ENCODE data around the gene CDR2L.
A peak's percentile ranks its signal among the peaks of the same experiment; 100 is the strongest.
"Not testable (repeated sequence)": the region's sequence is repeated elsewhere in the genome, so short reads cannot be mapped to it uniquely, and the experiment has no call there.

Gene CDR2L

GRCh38 chr17:74981318-74981978 is 6.0 kb upstream of the CDR2L start:
- Histone ChIP-seq H3K4me3 (ENCODE audit: low read depth in 1 of 5, low read length in 5 of 5) (peak overlapping the region; percentile 70 to 84 (median 78)), H3K27ac (ENCODE audit: low read depth, low read length) (peak overlapping the region; percentile 45), H3K9ac (ENCODE audit: low read length in 5 of 5) (peak overlapping the region in 4 of 5 donors; percentile 48 to 87 (median 74)), H3K27me3 (ENCODE audit: control insufficient read depth in 5 of 5, insufficient read depth in 4 of 5, low read length in 5 of 5) (no peaks in the 10 kb centered on the region), H3K9me3 (ENCODE audit: control insufficient read depth in 5 of 5, low read length in 5 of 5) (no peaks in the 10 kb centered on the region), H3K4me1 (ENCODE audit: control insufficient read depth in 5 of 5, insufficient read depth in 5 of 5, low read length in 5 of 5) (peaks cover 3 to 19% (median 17%) of the 10 kb centered on the region in 5 donors), H3K36me3 (ENCODE audit: control insufficient read depth in 5 of 5, insufficient read depth in 5 of 5, low read length in 5 of 5) (no peaks in the 10 kb centered on the region)

- Histone ChIP-seq H3K27ac (ENCODE audit: low read depth, low read length) (peak overlapping the region; percentile 45), H3K27me3 (ENCODE audit: control insufficient read depth in 5 of 5, insufficient read depth in 4 of 5, low read length in 5 of 5) (no peaks in the 10 kb centered on the region), H3K4me1 (ENCODE audit: control insufficient read depth in 5 of 5, insufficient read depth in 5 of 5, low read length in 5 of 5) (peaks cover 3 to 25% (median 22%) of the 10 kb centered on the region in 5 donors), H3K9me3 (ENCODE audit: control insufficient read depth in 5 of 5, low read length in 5 of 5) (no peaks in the 10 kb centered on the region), H3K9ac (ENCODE audit: low read length in 5 of 5) (peak overlapping the region in 4 of 5 donors; percentile 48 to 87 (median 74)), H3K4me3 (ENCODE audit: low read depth in 1 of 5, low read length in 5 of 5) (peak overlapping the region; percentile 70 to 84 (median 78)), H3K36me3 (ENCODE audit: control insufficient read depth in 5 of 5, insufficient read depth in 5 of 5, low read length in 5 of 5) (no peaks in the 10 kb centered on the region)
These were observed 5.3 kb upstream of the CDR2L start for GRCh38 chr17:74981979-74982662.

- not testable (repeated sequence) for H3K27me3 ChIP-seq (ENCODE audit: control insufficient read depth in 5 of 5, insufficient read depth in 4 of 5, low read length in 5 of 5); H3K36me3 ChIP-seq (ENCODE audit: control insufficient read depth in 5 of 5, insufficient read depth in 5 of 5, low read length in 5 of 5); H3K9me3 ChIP-seq (ENCODE audit: control insufficient read depth in 5 of 5, low read length in 5 of 5)
- Histone ChIP-seq H3K27ac (ENCODE audit: low read depth, low read length) (peak overlapping the region; percentile 45), H3K9ac (ENCODE audit: low read length in 5 of 5) (peak overlapping the region in 4 of 5 donors; percentile 48 to 87 (median 74)), H3K4me1 (ENCODE audit: control insufficient read depth in 5 of 5, insufficient read depth in 5 of 5, low read length in 5 of 5) (peaks cover 3 to 26% (median 23%) of the 10 kb centered on the region in 5 donors), H3K4me3 (ENCODE audit: low read depth in 1 of 5, low read length in 5 of 5) (peak overlapping the region; percentile 61 to 84 (median 72))
These were observed 4.6 kb upstream of the CDR2L start for GRCh38 chr17:74982663-74983313.

- peaks cover 8 to 46% (median 38%) of the 10 kb centered on the region in 5 donors for H3K4me1 ChIP-seq (ENCODE audit: control insufficient read depth in 5 of 5, insufficient read depth in 5 of 5, low read length in 5 of 5)
- H3K27me3 ChIP-seq (ENCODE audit: control insufficient read depth in 5 of 5, insufficient read depth in 4 of 5, low read length in 5 of 5): no peaks in the 10 kb centered on the region
- H3K36me3 ChIP-seq (ENCODE audit: control insufficient read depth in 5 of 5, insufficient read depth in 5 of 5, low read length in 5 of 5): no peaks in the 10 kb centered on the region
- H3K9me3 ChIP-seq (ENCODE audit: control insufficient read depth in 5 of 5, low read length in 5 of 5): no peaks in the 10 kb centered on the region
- no peak overlapping the region for H3K9ac ChIP-seq (ENCODE audit: low read length in 5 of 5)
- no peak overlapping the region for H3K27ac ChIP-seq (ENCODE audit: low read depth, low read length)
- H3K4me3 ChIP-seq (ENCODE audit: low read depth in 1 of 5, low read length in 5 of 5): no peak overlapping the region
These were observed 1.2 kb upstream of the CDR2L start for GRCh38 chr17:74986206-74986576.

GRCh38 chr17:74987909-74988711 is 678 bp downstream of the CDR2L start:
- Histone ChIP-seq H3K27me3 (ENCODE audit: control insufficient read depth in 5 of 5, insufficient read depth in 4 of 5, low read length in 5 of 5) (no peaks in the 10 kb centered on the region), H3K36me3 (ENCODE audit: control insufficient read depth in 5 of 5, insufficient read depth in 5 of 5, low read length in 5 of 5) (peaks cover 0 to 4% (median 0%) of the 10 kb centered on the region in 5 donors), H3K27ac (ENCODE audit: low read depth, low read length) (peak overlapping the region; percentile 95), H3K4me3 (ENCODE audit: low read depth in 1 of 5, low read length in 5 of 5) (peak overlapping the region; percentile 78 to 87 (median 81)), H3K9ac (ENCODE audit: low read length in 5 of 5) (peak overlapping the region; percentile 63 to 94 (median 83)), H3K9me3 (ENCODE audit: control insufficient read depth in 5 of 5, low read length in 5 of 5) (no peaks in the 10 kb centered on the region), H3K4me1 (ENCODE audit: control insufficient read depth in 5 of 5, insufficient read depth in 5 of 5, low read length in 5 of 5) (peaks cover 5 to 28% (median 21%) of the 10 kb centered on the region in 5 donors)

GRCh38 chr17:74990581-74991105 is 3.2 kb downstream of the CDR2L start:
- no peak overlapping the region for H3K4me3 ChIP-seq (ENCODE audit: low read depth in 1 of 5, low read length in 5 of 5)
- no peaks in the 10 kb centered on the region for H3K27me3 ChIP-seq (ENCODE audit: control insufficient read depth in 5 of 5, insufficient read depth in 4 of 5, low read length in 5 of 5)
- peaks cover 5 to 28% (median 21%) of the 10 kb centered on the region in 5 donors for H3K4me1 ChIP-seq (ENCODE audit: control insufficient read depth in 5 of 5, insufficient read depth in 5 of 5, low read length in 5 of 5)
- H3K36me3 ChIP-seq (ENCODE audit: control insufficient read depth in 5 of 5, insufficient read depth in 5 of 5, low read length in 5 of 5): peaks cover 0 to 4% (median 0%) of the 10 kb centered on the region in 5 donors
- no peak overlapping the region for H3K9ac ChIP-seq (ENCODE audit: low read length in 5 of 5)
- H3K9me3 ChIP-seq (ENCODE audit: control insufficient read depth in 5 of 5, low read length in 5 of 5): no peaks in the 10 kb centered on the region
- no peak overlapping the region for H3K27ac ChIP-seq (ENCODE audit: low read depth, low read length)

- no peak overlapping the region for H3K9ac ChIP-seq (ENCODE audit: low read length in 5 of 5)
- H3K36me3 ChIP-seq (ENCODE audit: control insufficient read depth in 5 of 5, insufficient read depth in 5 of 5, low read length in 5 of 5): peaks cover 0 to 4% (median 0%) of the 10 kb centered on the region in 5 donors
- peaks cover 5 to 21% (median 14%) of the 10 kb centered on the region in 5 donors for H3K4me1 ChIP-seq (ENCODE audit: control insufficient read depth in 5 of 5, insufficient read depth in 5 of 5, low read length in 5 of 5)
- H3K27ac ChIP-seq (ENCODE audit: low read depth, low read length): no peak overlapping the region
- H3K4me3 ChIP-seq (ENCODE audit: low read depth in 1 of 5, low read length in 5 of 5): no peak overlapping the region
- H3K27me3 ChIP-seq (ENCODE audit: control insufficient read depth in 5 of 5, insufficient read depth in 4 of 5, low read length in 5 of 5): no peaks in the 10 kb centered on the region
- no peaks in the 10 kb centered on the region for H3K9me3 ChIP-seq (ENCODE audit: control insufficient read depth in 5 of 5, low read length in 5 of 5)
These were observed 4.8 kb downstream of the CDR2L start for GRCh38 chr17:74992223-74992622.

- Histone ChIP-seq H3K9ac (ENCODE audit: low read length in 5 of 5) (no peak overlapping the region), H3K36me3 (ENCODE audit: control insufficient read depth in 5 of 5, insufficient read depth in 5 of 5, low read length in 5 of 5) (peaks cover 0 to 10% (median 3%) of the 10 kb centered on the region in 5 donors), H3K27me3 (ENCODE audit: control insufficient read depth in 5 of 5, insufficient read depth in 4 of 5, low read length in 5 of 5) (no peaks in the 10 kb centered on the region), H3K9me3 (ENCODE audit: control insufficient read depth in 5 of 5, low read length in 5 of 5) (no peaks in the 10 kb centered on the region), H3K4me1 (ENCODE audit: control insufficient read depth in 5 of 5, insufficient read depth in 5 of 5, low read length in 5 of 5) (peaks cover 0 to 5% (median 0%) of the 10 kb centered on the region in 5 donors), H3K27ac (ENCODE audit: low read depth, low read length) (no peak overlapping the region), H3K4me3 (ENCODE audit: low read depth in 1 of 5, low read length in 5 of 5) (no peak overlapping the region)
These were observed 7.0 kb downstream of the CDR2L start for GRCh38 chr17:74994440-74994839.

- Histone ChIP-seq H3K9me3 (ENCODE audit: control insufficient read depth in 5 of 5, low read length in 5 of 5) (no peaks in the 10 kb centered on the region), H3K4me1 (ENCODE audit: control insufficient read depth in 5 of 5, insufficient read depth in 5 of 5, low read length in 5 of 5) (no peaks in the 10 kb centered on the region), H3K27me3 (ENCODE audit: control insufficient read depth in 5 of 5, insufficient read depth in 4 of 5, low read length in 5 of 5) (no peaks in the 10 kb centered on the region), H3K4me3 (ENCODE audit: low read depth in 1 of 5, low read length in 5 of 5) (no peak overlapping the region), H3K27ac (ENCODE audit: low read depth, low read length) (no peak overlapping the region), H3K36me3 (ENCODE audit: control insufficient read depth in 5 of 5, insufficient read depth in 5 of 5, low read length in 5 of 5) (peaks cover 0 to 12% (median 9%) of the 10 kb centered on the region in 5 donors), H3K9ac (ENCODE audit: low read length in 5 of 5) (no peak overlapping the region)
These were observed 8.4 kb downstream of the CDR2L start for GRCh38 chr17:74995847-74996246.

Data from subcutaneous abdominal adipose tissue (tissue), 5 donors.